PC-3 (cell line): ENCODE data around the gene PCDH8. TPM values are rescaled to one million over a fixed set of nuclear protein-coding genes. Genes with fewer than 3 reads are reported as not detected.

ENCODE experiments used
- ATAC-seq: fragments of 200-7000 bp; cut with Tn5 transposase; 2 replicates; pipeline ENCODE4 v1.9.1; 2020; ENCODE audit warnings: mild to moderate bottlenecking, moderate library complexity
- BruUV-seq: library from RNA; stranded (reverse); fragments of 400-500 nt; replicated peaks from 2 replicates; lab custom pipeline; 2021; lab: Mats Ljungman, UMichigan
- CTCF ChIA-PET: fragments of 300-600 bp; sonication (Branson Sonifier 250); formaldehyde crosslinking; loops from one replicate; lab custom pipeline; 2022; ENCODE audit warnings: antibody characterized with exemption; lab: Charles Lee
- POLR2A ChIA-PET: fragments of 300-600 bp; sonication (Branson Sonifier 250); formaldehyde crosslinking; loops from one replicate; lab custom pipeline; 2022; ENCODE audit warnings: antibody characterized with exemption; ENCODE audit not compliant: unreplicated experiment; lab: Charles Lee
- DNase-seq: peaks from one replicate; pipeline ENCODE4 v3.0.0-alpha.2; 2015
- H2AFZ ChIP-seq: fragments of 300-600 bp; sonication (generic); 2 replicates; pipeline ENCODE4 v1.6.0; 2016; ENCODE audit warnings: antibody characterized with exemption, low read length
- H3F3A ChIP-seq: fragments of 300-600 bp; sonication (generic); one replicate; pipeline ENCODE4 v1.6.0; 2017; ENCODE audit warnings: antibody characterized with exemption, low read length, control low read depth, mild to moderate bottlenecking; ENCODE audit not compliant: unreplicated experiment
- H3K27ac ChIP-seq: fragments of 300-600 bp; sonication (generic); 2 replicates; pipeline ENCODE4 v1.5.1; 2016; ENCODE audit warnings: mild to moderate bottlenecking, low read length
- H3K27me3 ChIP-seq: fragments of 300-600 bp; sonication (generic); 2 replicates; pipeline ENCODE4 v1.6.1; 2016; ENCODE audit warnings: low read length, mixed read lengths
- H3K36me3 ChIP-seq: fragments of 300-600 bp; sonication (generic); 2 replicates; pipeline ENCODE4 v1.6.1; 2016; ENCODE audit warnings: low read depth, mixed run types, low read length, mixed read lengths
- H3K4me1 ChIP-seq: fragments of 300-600 bp; sonication (generic); 2 replicates; pipeline ENCODE4 v1.5.1; 2016; ENCODE audit warnings: low read length; ENCODE audit not compliant: insufficient read depth
- H3K4me2 ChIP-seq: fragments of 300-600 bp; sonication (generic); 2 replicates; pipeline ENCODE4 v1.6.0; 2016; ENCODE audit warnings: low read length
- H3K4me3 ChIP-seq: fragments of 300-600 bp; sonication (generic); 2 replicates; pipeline ENCODE4 v1.5.1; 2016; ENCODE audit warnings: mild to moderate bottlenecking, low read length, mixed read lengths
- H3K79me2 ChIP-seq: fragments of 300-600 bp; sonication (generic); 2 replicates; pipeline ENCODE4 v1.6.1; 2017; ENCODE audit warnings: low read length, mixed read lengths
- H3K9ac ChIP-seq: fragments of 300-600 bp; sonication (generic); 2 replicates; pipeline ENCODE4 v1.6.0; 2016; ENCODE audit warnings: mild to moderate bottlenecking, low read length
- H3K9me2 ChIP-seq: fragments of 300-600 bp; sonication (generic); replicated peaks from 2 replicates; pipeline ENCODE4 v1.6.1; 2016; ENCODE audit warnings: mixed run types, low read length, mixed read lengths
- H3K9me3 ChIP-seq: fragments of 300-600 bp; sonication (generic); 2 replicates; pipeline ENCODE4 v1.6.1; 2016; ENCODE audit warnings: low read length, mixed read lengths
- H4K20me1 ChIP-seq: fragments of 300-600 bp; sonication (generic); 2 replicates; pipeline ENCODE4 v1.6.1; 2016; ENCODE audit warnings: low read length, mixed read lengths
- CTCF ChIP-seq: fragments of 300-600 bp; sonication (generic); conservative IDR thresholded peaks from 2 replicates; pipeline ENCODE4 v1.5.1; 2017; ENCODE audit warnings: antibody characterized with exemption, low read depth, mild to moderate bottlenecking, low read length
- EZH2 ChIP-seq: fragments of 300-600 bp; sonication (generic); IDR thresholded peaks from one replicate; pipeline ENCODE4 v1.6.1; 2017; ENCODE audit warnings: antibody characterized with exemption, mild to moderate bottlenecking, low read length; ENCODE audit not compliant: unreplicated experiment
- EZH2phosphoT487 ChIP-seq: fragments of 300-600 bp; sonication (generic); IDR thresholded peaks from 2 replicates; pipeline ENCODE4 v1.6.1; 2018; ENCODE audit warnings: mild to moderate bottlenecking, antibody characterized with exemption, low read length, borderline replicate concordance
- intact Hi-C: fragments of 100-400 bp; cut with micrococcal nuclease; formaldehyde crosslinking; loops from 2 replicates; pipeline ENCODE4 v1.9.0; 2023
- total RNA-seq: library from RNA; depleted of rRNA; stranded (reverse); fragments of >200 nt; gene quantifications from 2 replicates; pipeline ENCODE4 v1.2.3, GENCODE V29; 2014

Gene PCDH8
- total RNA-seq, 1 experiment from 2014 or later = not detected

DNA sequence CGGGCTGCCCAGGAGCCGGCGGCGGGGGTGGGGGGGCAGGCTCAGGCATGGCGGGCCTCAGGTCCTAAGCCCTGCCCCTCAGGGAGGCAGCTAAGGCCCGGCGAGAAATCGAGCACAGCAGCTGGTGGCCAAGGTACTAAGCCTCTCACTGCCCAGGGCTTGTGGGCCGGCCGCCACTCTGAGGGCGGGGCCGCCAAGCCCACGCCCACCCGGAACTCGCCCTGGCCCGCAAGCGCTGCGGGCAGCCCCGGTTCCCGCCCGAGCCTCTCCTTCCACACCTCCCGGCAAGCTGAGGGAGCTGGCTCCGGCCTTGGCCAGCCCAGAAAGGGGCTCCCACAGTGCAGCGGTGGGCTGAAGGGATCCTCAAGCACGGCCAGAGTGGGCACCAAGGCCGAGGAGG is 33.1 kb downstream of the PCDH8 start:
- Histone ChIP-seq H3K9me3 (no peaks in the 10 kb centered on the region), H3K27ac (no peak overlapping the region), H3K4me2 (no peak overlapping the region), H3K9ac (no peak overlapping the region), H3K9me2 (no peaks in the 10 kb centered on the region), H4K20me1 (no peaks in the 10 kb centered on the region), H3K79me2 (no peaks in the 10 kb centered on the region), H3K36me3 (no peaks in the 10 kb centered on the region), H3K4me3 (no peak overlapping the region), H2AFZ (no peak overlapping the region), H3F3A (no peaks in the 10 kb centered on the region), H3K4me1 (0 out of 2 replicates have a peak, but pooled peaks cover 1% of the 10 kb centered on the region), H3K27me3 (no peaks in the 10 kb centered on the region)
- TF ChIP-seq CTCF = no peak
- TF ChIP-seq EZH2phosphoT487 = no peak
- TF ChIP-seq EZH2 = no peak
- DNase-seq (no peak), ATAC-seq (no peak)
- ChIA-PET CTCF (no interaction called here), POLR2A (no interaction called here)
- intact Hi-C loops = no loop called here
- BruUV-seq = no TSS peak

GRCh38 chr13:52812941-52813340 is 35.5 kb downstream of the PCDH8 start:
- ATAC-seq (no peak), DNase-seq (no peak)
- Histone ChIP-seq H3K9me2 (no peaks in the 10 kb centered on the region), H4K20me1 (no peaks in the 10 kb centered on the region), H3F3A (no peaks in the 10 kb centered on the region), H3K27ac (no peak overlapping the region), H3K4me2 (no peak overlapping the region), H2AFZ (no peak overlapping the region), H3K4me1 (peaks cover 10% of the 10 kb centered on the region; the same call in 1 of the 2 replicates), H3K9me3 (no peaks in the 10 kb centered on the region), H3K4me3 (no peak overlapping the region), H3K9ac (no peak overlapping the region), H3K36me3 (no peaks in the 10 kb centered on the region), H3K27me3 (no peaks in the 10 kb centered on the region), H3K79me2 (no peaks in the 10 kb centered on the region)
- ChIA-PET CTCF (no interaction called here), POLR2A (no interaction called here)
- BruUV-seq = no TSS peak
- no peak for TF ChIP-seq EZH2
- TF ChIP-seq CTCF = no peak
- no peak for TF ChIP-seq EZH2phosphoT487
- intact Hi-C loops = no loop called here

DNA sequence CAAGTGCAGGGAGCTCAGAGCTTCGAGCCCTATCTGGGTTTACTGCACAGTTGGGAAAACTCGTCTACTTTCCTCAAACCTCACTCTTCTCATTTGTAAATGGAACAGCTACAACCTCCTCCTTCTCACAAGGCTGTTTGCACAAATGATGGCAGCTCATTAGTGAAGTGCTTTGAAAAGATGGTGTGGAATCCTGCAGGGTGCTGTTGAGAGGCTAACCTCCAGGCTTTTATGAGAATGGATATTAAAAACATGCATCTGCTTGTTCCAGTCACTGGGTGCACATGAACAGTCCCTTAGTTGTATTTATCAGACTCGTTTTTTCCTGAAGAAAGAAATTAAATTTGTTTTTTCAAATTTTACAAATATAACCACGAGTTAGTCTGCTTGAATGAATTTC is 36.6 kb downstream of the PCDH8 start:
- no peak overlapping the region for H2AFZ ChIP-seq
- H3K9me3 ChIP-seq = no peaks in the 10 kb centered on the region
- no peak overlapping the region for H3K9ac ChIP-seq
- ChIA-PET POLR2A (no interaction called here), CTCF (no interaction called here)
- DNase-seq (no peak), ATAC-seq (no peak)
- no peaks in the 10 kb centered on the region for H3K79me2 ChIP-seq
- H3K4me3 ChIP-seq = no peak overlapping the region
- no peak overlapping the region for H3K4me2 ChIP-seq
- H3K27me3 ChIP-seq = no peaks in the 10 kb centered on the region
- H4K20me1 ChIP-seq = no peaks in the 10 kb centered on the region
- H3K36me3 ChIP-seq = no peaks in the 10 kb centered on the region
- H3K9me2 ChIP-seq = no peaks in the 10 kb centered on the region
- BruUV-seq = no TSS peak
- intact Hi-C loops = no loop called here
- H3F3A ChIP-seq = no peaks in the 10 kb centered on the region
- no peak overlapping the region for H3K27ac ChIP-seq
- H3K4me1 ChIP-seq = peaks cover 10% of the 10 kb centered on the region; the same call in 1 of the 2 replicates
- TF ChIP-seq CTCF = no peak
- TF ChIP-seq EZH2 = no peak
- TF ChIP-seq EZH2phosphoT487 = no peak
